ENCODE measurements around the gene ASTN2.

The ASTN2 gene

DNA sequence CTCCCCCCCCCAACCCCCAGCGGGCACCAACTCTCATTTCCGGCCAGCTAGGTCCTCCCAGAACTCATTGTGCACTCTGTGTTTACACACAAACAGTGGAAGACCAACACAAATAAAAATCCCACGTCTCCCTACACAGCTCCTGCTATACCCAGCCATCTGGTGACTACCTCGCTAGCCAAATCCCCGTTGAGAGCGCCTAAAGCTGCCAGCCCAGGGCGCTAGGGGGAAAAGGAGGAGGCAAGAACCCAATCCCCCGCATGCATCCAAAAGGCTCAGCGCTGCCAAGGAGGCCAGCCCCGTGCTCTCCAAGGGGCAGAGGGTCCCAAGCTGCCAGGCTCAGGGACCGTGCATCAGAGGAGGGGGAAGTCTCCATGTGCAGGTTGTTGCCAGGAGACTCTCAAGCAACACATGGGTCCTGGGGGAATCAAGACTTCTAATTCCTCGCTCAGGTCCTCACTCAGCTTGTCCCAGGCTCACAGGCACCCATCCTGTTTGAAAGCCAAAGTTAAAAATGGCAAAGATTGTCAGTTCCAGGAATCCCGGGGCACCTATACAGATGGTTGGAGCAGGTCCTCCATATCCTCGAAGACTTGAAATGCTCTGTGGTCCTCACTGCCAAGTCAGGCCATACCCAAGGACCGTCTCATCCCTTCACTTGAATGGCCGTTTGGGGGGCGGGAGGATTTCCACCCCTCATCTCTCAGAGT is 2.7 kb downstream of the ASTN2 start:
- Histone ChIP-seq H3K27ac (ENCODE audit: low read length) (no peak overlapping the region), H3K9me2 (replicated peaks; ENCODE audit: insufficient read depth, low read length) (no peaks in the 10 kb centered on the region), H3K79me2 (ENCODE audit: low read length) (no peaks in the 10 kb centered on the region), H4K20me1 (ENCODE audit: insufficient read depth, low read length) (no peaks in the 10 kb centered on the region), H3K9ac (ENCODE audit: low read length) (no peak overlapping the region), H3F3A (ENCODE audit: insufficient read depth, low read length) (no peaks in the 10 kb centered on the region), H3K9me3 (replicated peaks; ENCODE audit: insufficient read depth, low read length) (no peaks in the 10 kb centered on the region), H3K36me3 (replicated peaks; ENCODE audit: insufficient read depth, low read length) (no peaks in the 10 kb centered on the region), H3K4me1 (ENCODE audit: low read length) (no peaks in the 10 kb centered on the region), H2AFZ (ENCODE audit: low read length) (no peak overlapping the region), H3K27me3 (replicated peaks; ENCODE audit: insufficient read depth, low read length) (peaks cover 12% of the 10 kb centered on the region), H3K4me2 (ENCODE audit: low read depth, low read length) (no peak overlapping the region), H3K4me3 (ENCODE audit: low read length) (no peak overlapping the region)
- DNase-seq = no peak
- TF ChIP-seq EZH2 (optimal IDR thresholded peaks at IDR 0.05; ENCODE audit: low read depth, low read length) (no peak), EZH2phosphoT487 (IDR thresholded peaks at IDR 0.05; ENCODE audit: low read length) (no peak)
- TF ChIP-seq, protein P1, sequence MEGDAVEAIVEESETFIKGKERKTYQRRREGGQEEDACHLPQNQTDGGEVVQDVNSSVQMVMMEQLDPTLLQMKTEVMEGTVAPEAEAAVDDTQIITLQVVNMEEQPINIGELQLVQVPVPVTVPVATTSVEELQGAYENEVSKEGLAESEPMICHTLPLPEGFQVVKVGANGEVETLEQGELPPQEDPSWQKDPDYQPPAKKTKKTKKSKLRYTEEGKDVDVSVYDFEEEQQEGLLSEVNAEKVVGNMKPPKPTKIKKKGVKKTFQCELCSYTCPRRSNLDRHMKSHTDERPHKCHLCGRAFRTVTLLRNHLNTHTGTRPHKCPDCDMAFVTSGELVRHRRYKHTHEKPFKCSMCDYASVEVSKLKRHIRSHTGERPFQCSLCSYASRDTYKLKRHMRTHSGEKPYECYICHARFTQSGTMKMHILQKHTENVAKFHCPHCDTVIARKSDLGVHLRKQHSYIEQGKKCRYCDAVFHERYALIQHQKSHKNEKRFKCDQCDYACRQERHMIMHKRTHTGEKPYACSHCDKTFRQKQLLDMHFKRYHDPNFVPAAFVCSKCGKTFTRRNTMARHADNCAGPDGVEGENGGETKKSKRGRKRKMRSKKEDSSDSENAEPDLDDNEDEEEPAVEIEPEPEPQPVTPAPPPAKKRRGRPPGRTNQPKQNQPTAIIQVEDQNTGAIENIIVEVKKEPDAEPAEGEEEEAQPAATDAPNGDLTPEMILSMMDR (IDR thresholded peaks at IDR 0.05; ENCODE audit: low read length) = no peak

DNA sequence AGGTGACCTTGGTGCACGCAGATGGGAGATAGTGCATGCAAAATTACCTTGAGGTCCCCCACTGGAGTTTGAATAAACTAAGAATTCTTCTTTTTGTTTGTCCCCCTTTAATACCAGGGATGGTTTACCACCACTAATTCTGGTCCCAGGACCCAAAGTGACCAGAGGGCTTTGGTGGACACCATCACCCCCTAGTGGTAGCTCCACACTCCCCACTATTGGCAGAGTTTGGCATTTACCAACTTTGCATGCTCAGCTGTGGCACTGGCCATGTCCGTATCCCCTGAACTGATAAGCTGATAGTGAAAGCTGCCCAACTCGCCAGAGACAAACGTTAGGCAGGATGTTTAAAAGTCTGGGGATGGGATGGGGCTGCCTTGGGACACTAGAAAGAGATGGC is 3.3 kb downstream of the ASTN2 start:
- TF ChIP-seq EZH2phosphoT487 (IDR thresholded peaks at IDR 0.05; ENCODE audit: low read length) = no peak
- TF ChIP-seq, protein P1 (IDR thresholded peaks at IDR 0.05; ENCODE audit: low read length) = peak; percentile 60
- Histone ChIP-seq H3K9me3 (replicated peaks; ENCODE audit: insufficient read depth, low read length) (no peaks in the 10 kb centered on the region), H3K27ac (ENCODE audit: low read length) (no peak overlapping the region), H3K27me3 (replicated peaks; ENCODE audit: insufficient read depth, low read length) (peaks cover 12% of the 10 kb centered on the region), H3K4me1 (ENCODE audit: low read length) (no peaks in the 10 kb centered on the region), H3K79me2 (ENCODE audit: low read length) (no peaks in the 10 kb centered on the region), H4K20me1 (ENCODE audit: insufficient read depth, low read length) (no peaks in the 10 kb centered on the region), H2AFZ (ENCODE audit: low read length) (no peak overlapping the region), H3K9ac (ENCODE audit: low read length) (no peak overlapping the region), H3K9me2 (replicated peaks; ENCODE audit: insufficient read depth, low read length) (no peaks in the 10 kb centered on the region), H3K36me3 (replicated peaks; ENCODE audit: insufficient read depth, low read length) (no peaks in the 10 kb centered on the region), H3F3A (ENCODE audit: insufficient read depth, low read length) (no peaks in the 10 kb centered on the region), H3K4me3 (ENCODE audit: low read length) (no peak overlapping the region), H3K4me2 (ENCODE audit: low read depth, low read length) (no peak overlapping the region)
- DNase-seq = peak; percentile 46

DNA sequence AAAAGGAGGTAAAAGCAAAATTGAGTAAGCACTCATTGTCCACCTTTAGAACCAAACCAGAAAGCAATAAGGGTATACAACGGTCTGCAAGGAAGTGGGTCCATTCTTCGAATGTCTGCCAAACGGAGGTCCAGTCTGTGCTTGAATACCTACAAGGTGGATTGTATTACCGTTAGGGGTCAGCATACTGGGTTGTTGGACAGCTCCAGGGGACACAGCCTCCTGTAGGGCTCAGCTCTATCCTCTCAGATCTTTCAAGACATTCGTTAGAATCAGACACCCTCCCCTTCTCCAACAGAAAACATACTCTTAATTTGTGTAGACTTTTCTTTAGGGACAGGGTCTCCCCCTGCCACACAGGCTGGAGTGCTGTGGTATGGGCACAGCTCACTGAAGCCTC is 5.5 kb downstream of the ASTN2 start:
- Histone ChIP-seq H3K4me2 (ENCODE audit: low read depth, low read length) (no peak overlapping the region), H3K36me3 (replicated peaks; ENCODE audit: insufficient read depth, low read length) (no peaks in the 10 kb centered on the region), H3K9me3 (replicated peaks; ENCODE audit: insufficient read depth, low read length) (no peaks in the 10 kb centered on the region), H4K20me1 (ENCODE audit: insufficient read depth, low read length) (no peaks in the 10 kb centered on the region), H3K27ac (ENCODE audit: low read length) (no peak overlapping the region), H3K79me2 (ENCODE audit: low read length) (no peaks in the 10 kb centered on the region), H3K9me2 (replicated peaks; ENCODE audit: insufficient read depth, low read length) (no peaks in the 10 kb centered on the region), H3F3A (ENCODE audit: insufficient read depth, low read length) (no peaks in the 10 kb centered on the region), H3K9ac (ENCODE audit: low read length) (no peak overlapping the region), H3K4me3 (ENCODE audit: low read length) (no peak overlapping the region), H3K4me1 (ENCODE audit: low read length) (no peaks in the 10 kb centered on the region), H2AFZ (ENCODE audit: low read length) (no peak overlapping the region), H3K27me3 (replicated peaks; ENCODE audit: insufficient read depth, low read length) (peaks cover 12% of the 10 kb centered on the region)
- no peak for TF ChIP-seq EZH2 (optimal IDR thresholded peaks at IDR 0.05; ENCODE audit: low read depth, low read length)
- no peak for TF ChIP-seq EZH2phosphoT487 (IDR thresholded peaks at IDR 0.05; ENCODE audit: low read length)
- no peak for DNase-seq

DNA sequence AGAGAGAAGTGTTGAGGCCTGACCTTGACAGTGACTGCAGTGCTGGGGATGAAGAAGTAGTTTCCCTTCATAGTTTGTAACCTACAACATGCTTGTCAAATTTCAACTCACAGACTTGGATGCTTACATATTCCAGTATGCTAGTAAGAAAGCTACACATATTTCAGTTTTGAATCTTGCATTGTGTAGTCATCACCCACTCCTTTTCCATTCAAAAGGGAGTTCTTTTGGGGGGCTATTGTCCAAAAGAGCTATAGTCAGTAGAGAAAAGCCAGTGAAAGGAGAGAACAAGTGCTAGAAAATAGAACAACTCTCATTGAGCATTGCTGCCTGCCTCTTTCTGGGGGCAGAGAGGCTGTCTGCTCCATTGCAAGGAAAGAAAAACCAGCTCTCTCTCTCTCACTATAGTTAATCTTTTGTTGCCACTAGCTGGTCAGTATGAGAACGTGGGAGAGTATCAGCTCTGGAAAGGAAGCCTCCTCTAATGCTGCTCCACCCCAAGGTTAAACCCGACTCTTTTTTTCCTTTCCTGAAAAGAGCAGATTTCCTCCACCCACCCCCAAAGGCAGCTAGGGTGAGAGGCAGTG is 7.3 kb downstream of the ASTN2 start:
- Histone ChIP-seq H3K79me2 (ENCODE audit: low read length) (no peaks in the 10 kb centered on the region), H3K9ac (ENCODE audit: low read length) (no peak overlapping the region), H3K36me3 (replicated peaks; ENCODE audit: insufficient read depth, low read length) (no peaks in the 10 kb centered on the region), H3K4me2 (ENCODE audit: low read depth, low read length) (no peak overlapping the region), H3K27me3 (replicated peaks; ENCODE audit: insufficient read depth, low read length) (no peaks in the 10 kb centered on the region), H4K20me1 (ENCODE audit: insufficient read depth, low read length) (no peaks in the 10 kb centered on the region), H3K4me3 (ENCODE audit: low read length) (no peak overlapping the region), H3K4me1 (ENCODE audit: low read length) (no peaks in the 10 kb centered on the region), H2AFZ (ENCODE audit: low read length) (no peak overlapping the region), H3K9me3 (replicated peaks; ENCODE audit: insufficient read depth, low read length) (no peaks in the 10 kb centered on the region), H3K9me2 (replicated peaks; ENCODE audit: insufficient read depth, low read length) (no peaks in the 10 kb centered on the region), H3F3A (ENCODE audit: insufficient read depth, low read length) (no peaks in the 10 kb centered on the region), H3K27ac (ENCODE audit: low read length) (no peak overlapping the region)
- no peak for DNase-seq
- TF ChIP-seq EZH2 (optimal IDR thresholded peaks at IDR 0.05; ENCODE audit: low read depth, low read length) = no peak
- TF ChIP-seq, protein P1 (IDR thresholded peaks at IDR 0.05; ENCODE audit: low read length) = no peak
- no peak for TF ChIP-seq EZH2phosphoT487 (IDR thresholded peaks at IDR 0.05; ENCODE audit: low read length)

Measured in MM.1S (cell line).